Measurements from ENCODE around the gene KCNE4. TPM values are rescaled to one million over a fixed set of nuclear protein-coding genes. Genes with fewer than 3 reads are reported as not detected.
A peak's percentile ranks its signal among the peaks of the same experiment; 100 is the strongest.

KCNE4 gene
- total RNA-seq, 1 donor from 2014 or later = 0.27 TPM

- H3K27me3 Mint-ChIP-seq (ENCODE audit: low read depth, unreplicated experiment) = peaks cover 1% of the 10 kb centered on the region
- H3K4me1 Mint-ChIP-seq (ENCODE audit: low read depth, unreplicated experiment) = peaks cover 21% of the 10 kb centered on the region
- H3K4me1 ChIP-seq (ENCODE audit: insufficient read depth, low read length) = peaks cover 19% of the 10 kb centered on the region
- FAIRE-seq (peak; percentile 91), DNase-seq (ENCODE audit: low read depth) (peak; percentile 90)
- no peaks in the 10 kb centered on the region for H3K9me3 ChIP-seq (ENCODE audit: insufficient read depth, low read depth, low read length)
- H3K4me2 ChIP-seq (ENCODE audit: low read length) = peak overlapping the region; percentile 47
- no peak overlapping the region for H3K9ac ChIP-seq (ENCODE audit: low read length)
- no peaks in the 10 kb centered on the region for H3K27me3 ChIP-seq (ENCODE audit: insufficient read depth, low read length)
- TF ChIP-seq, protein P1, sequence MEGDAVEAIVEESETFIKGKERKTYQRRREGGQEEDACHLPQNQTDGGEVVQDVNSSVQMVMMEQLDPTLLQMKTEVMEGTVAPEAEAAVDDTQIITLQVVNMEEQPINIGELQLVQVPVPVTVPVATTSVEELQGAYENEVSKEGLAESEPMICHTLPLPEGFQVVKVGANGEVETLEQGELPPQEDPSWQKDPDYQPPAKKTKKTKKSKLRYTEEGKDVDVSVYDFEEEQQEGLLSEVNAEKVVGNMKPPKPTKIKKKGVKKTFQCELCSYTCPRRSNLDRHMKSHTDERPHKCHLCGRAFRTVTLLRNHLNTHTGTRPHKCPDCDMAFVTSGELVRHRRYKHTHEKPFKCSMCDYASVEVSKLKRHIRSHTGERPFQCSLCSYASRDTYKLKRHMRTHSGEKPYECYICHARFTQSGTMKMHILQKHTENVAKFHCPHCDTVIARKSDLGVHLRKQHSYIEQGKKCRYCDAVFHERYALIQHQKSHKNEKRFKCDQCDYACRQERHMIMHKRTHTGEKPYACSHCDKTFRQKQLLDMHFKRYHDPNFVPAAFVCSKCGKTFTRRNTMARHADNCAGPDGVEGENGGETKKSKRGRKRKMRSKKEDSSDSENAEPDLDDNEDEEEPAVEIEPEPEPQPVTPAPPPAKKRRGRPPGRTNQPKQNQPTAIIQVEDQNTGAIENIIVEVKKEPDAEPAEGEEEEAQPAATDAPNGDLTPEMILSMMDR (IDR thresholded peaks at IDR 0.05; ENCODE audit: insufficient read depth, low read depth, low read length) = no peak
- TF ChIP-seq EZH2 (IDR thresholded peaks at IDR 0.05; ENCODE audit: insufficient read depth, low read length) = no peak
- H3K4me3 Mint-ChIP-seq (ENCODE audit: unreplicated experiment) = no peak overlapping the region
- no peaks in the 10 kb centered on the region for H4K20me1 ChIP-seq (ENCODE audit: insufficient read depth, low read length)
- H3K36me3 ChIP-seq (ENCODE audit: insufficient read depth, low read length) = no peaks in the 10 kb centered on the region
- no peak overlapping the region for H3K27ac Mint-ChIP-seq (ENCODE audit: unreplicated experiment)
- no peak overlapping the region for H3K4me3 ChIP-seq (ENCODE audit: insufficient read depth, low read depth, low read length)
- no peaks in the 10 kb centered on the region for H3K79me2 ChIP-seq (ENCODE audit: insufficient read depth, low read length)
- peaks cover 17% of the 10 kb centered on the region for H3K9me3 Mint-ChIP-seq (ENCODE audit: unreplicated experiment)
- no peak overlapping the region for H2AFZ ChIP-seq (ENCODE audit: low read depth, low read length)
- H3K36me3 Mint-ChIP-seq (ENCODE audit: low read depth, unreplicated experiment) = peaks cover 3% of the 10 kb centered on the region
- H3K27ac ChIP-seq (ENCODE audit: low read depth, low read length) = peak overlapping the region; percentile 76
Observed at GRCh38 chr2:223010641-223011040, 41.3 kb upstream of the KCNE4 start.

DNA sequence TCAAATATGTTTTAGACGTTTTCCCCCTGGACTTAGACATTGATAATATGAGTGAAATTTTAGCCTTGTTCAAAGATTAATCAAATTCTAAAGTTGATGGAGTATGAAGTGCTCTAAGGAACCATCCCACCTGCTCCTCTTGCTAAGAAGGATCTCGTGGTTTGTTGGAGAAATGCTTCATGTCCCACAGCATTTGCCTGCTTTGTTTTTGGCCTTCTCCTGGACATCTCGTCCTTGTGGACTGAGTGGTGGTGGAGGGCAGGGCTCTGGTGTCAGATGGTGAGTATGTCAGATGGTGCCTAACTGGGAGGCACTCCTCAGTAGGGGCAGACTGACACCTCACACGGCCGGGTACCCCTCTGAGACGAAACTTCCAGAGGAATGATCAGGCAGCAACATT lies 39.7 kb upstream of the KCNE4 start:
- H3K4me3 Mint-ChIP-seq (ENCODE audit: unreplicated experiment) = no peak overlapping the region
- no peak overlapping the region for H3K27ac Mint-ChIP-seq (ENCODE audit: unreplicated experiment)
- TF ChIP-seq, protein P1 (IDR thresholded peaks at IDR 0.05; ENCODE audit: insufficient read depth, low read depth, low read length) = no peak
- TF ChIP-seq EZH2 (IDR thresholded peaks at IDR 0.05; ENCODE audit: insufficient read depth, low read length) = no peak
- H3K79me2 ChIP-seq (ENCODE audit: insufficient read depth, low read length) = no peaks in the 10 kb centered on the region
- no peaks in the 10 kb centered on the region for H3K36me3 Mint-ChIP-seq (ENCODE audit: low read depth, unreplicated experiment)
- H3K4me1 Mint-ChIP-seq (ENCODE audit: low read depth, unreplicated experiment) = peaks cover 13% of the 10 kb centered on the region
- peaks cover 1% of the 10 kb centered on the region for H3K27me3 Mint-ChIP-seq (ENCODE audit: low read depth, unreplicated experiment)
- FAIRE-seq (no peak), DNase-seq (ENCODE audit: low read depth) (no peak)
- no peaks in the 10 kb centered on the region for H3K9me3 ChIP-seq (ENCODE audit: insufficient read depth, low read depth, low read length)
- no peak overlapping the region for H3K4me2 ChIP-seq (ENCODE audit: low read length)
- H3K4me3 ChIP-seq (ENCODE audit: insufficient read depth, low read depth, low read length) = no peak overlapping the region
- H3K36me3 ChIP-seq (ENCODE audit: insufficient read depth, low read length) = no peaks in the 10 kb centered on the region
- no peak overlapping the region for H2AFZ ChIP-seq (ENCODE audit: low read depth, low read length)
- no peak overlapping the region for H3K9ac ChIP-seq (ENCODE audit: low read length)
- H4K20me1 ChIP-seq (ENCODE audit: insufficient read depth, low read length) = no peaks in the 10 kb centered on the region
- H3K27me3 ChIP-seq (ENCODE audit: insufficient read depth, low read length) = no peaks in the 10 kb centered on the region
- no peak overlapping the region for H3K27ac ChIP-seq (ENCODE audit: low read depth, low read length)
- H3K9me3 Mint-ChIP-seq (ENCODE audit: unreplicated experiment) = peaks cover 8% of the 10 kb centered on the region
- H3K4me1 ChIP-seq (ENCODE audit: insufficient read depth, low read length) = peaks cover 14% of the 10 kb centered on the region

DNA sequence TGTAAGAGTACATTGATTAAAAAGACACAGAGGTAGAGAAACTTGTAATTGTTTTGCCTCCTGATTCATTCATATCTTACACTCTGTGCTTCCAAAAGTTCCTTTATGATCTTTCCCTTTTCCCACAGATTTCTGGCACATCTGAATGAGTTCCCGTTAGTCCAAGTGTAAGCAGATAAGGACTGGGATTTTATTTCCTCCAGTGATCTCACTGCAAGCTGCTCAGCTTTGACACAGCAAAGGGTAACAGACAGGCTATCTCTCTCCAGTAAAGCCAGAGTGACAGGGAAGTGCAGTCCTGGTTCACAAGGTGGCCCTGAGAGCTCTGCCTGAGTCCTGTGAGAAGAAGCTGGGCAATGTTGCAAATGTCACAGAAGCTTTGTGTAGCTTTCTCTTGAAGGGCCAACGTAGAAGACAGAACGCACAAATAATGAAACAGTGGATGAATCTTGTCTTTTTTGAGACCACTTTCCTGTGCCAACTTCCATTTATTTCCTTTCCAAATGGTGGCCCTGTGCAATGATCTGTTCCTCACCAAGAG lies 32.5 kb upstream of the KCNE4 start:
- H3K9ac ChIP-seq (ENCODE audit: low read length) = no peak overlapping the region
- FAIRE-seq = no peak
- H3K27ac ChIP-seq (ENCODE audit: low read depth, low read length) = no peak overlapping the region

More for the DNA sequence above, 32.5 kb upstream of the KCNE4 start:
- no peaks in the 10 kb centered on the region for H3K4me1 Mint-ChIP-seq (ENCODE audit: low read depth, unreplicated experiment)
- Histone ChIP-seq H3K4me1 (ENCODE audit: insufficient read depth, low read length) (no peaks in the 10 kb centered on the region), H4K20me1 (ENCODE audit: insufficient read depth, low read length) (no peaks in the 10 kb centered on the region), H3K79me2 (ENCODE audit: insufficient read depth, low read length) (no peaks in the 10 kb centered on the region), H3K36me3 (ENCODE audit: insufficient read depth, low read length) (no peaks in the 10 kb centered on the region), H3K4me2 (ENCODE audit: low read length) (no peak overlapping the region), H3K4me3 (ENCODE audit: insufficient read depth, low read depth, low read length) (no peak overlapping the region), H3K9me3 (ENCODE audit: insufficient read depth, low read depth, low read length) (no peaks in the 10 kb centered on the region), H2AFZ (ENCODE audit: low read depth, low read length) (no peak overlapping the region), H3K27me3 (ENCODE audit: insufficient read depth, low read length) (no peaks in the 10 kb centered on the region)
- H3K36me3 Mint-ChIP-seq (ENCODE audit: low read depth, unreplicated experiment) = no peaks in the 10 kb centered on the region
- DNase-seq (ENCODE audit: low read depth) = no peak
- peaks cover 9% of the 10 kb centered on the region for H3K9me3 Mint-ChIP-seq (ENCODE audit: unreplicated experiment)
- TF ChIP-seq, protein P1 (IDR thresholded peaks at IDR 0.05; ENCODE audit: insufficient read depth, low read depth, low read length) = no peak
- no peak for TF ChIP-seq EZH2 (IDR thresholded peaks at IDR 0.05; ENCODE audit: insufficient read depth, low read length)
- no peak overlapping the region for H3K4me3 Mint-ChIP-seq (ENCODE audit: unreplicated experiment)
- H3K27ac Mint-ChIP-seq (ENCODE audit: unreplicated experiment) = no peak overlapping the region
- H3K27me3 Mint-ChIP-seq (ENCODE audit: low read depth, unreplicated experiment) = peaks cover 2% of the 10 kb centered on the region
